Measurements from ENCODE around the gene SAMD4B. TPM values are rescaled to one million over a fixed set of nuclear protein-coding genes. Genes with fewer than 3 reads are reported as not detected.

SAMD4B gene
- total RNA-seq, 2 experiments from 2014 or later, result 59.4 to 60.0 TPM

DNA sequence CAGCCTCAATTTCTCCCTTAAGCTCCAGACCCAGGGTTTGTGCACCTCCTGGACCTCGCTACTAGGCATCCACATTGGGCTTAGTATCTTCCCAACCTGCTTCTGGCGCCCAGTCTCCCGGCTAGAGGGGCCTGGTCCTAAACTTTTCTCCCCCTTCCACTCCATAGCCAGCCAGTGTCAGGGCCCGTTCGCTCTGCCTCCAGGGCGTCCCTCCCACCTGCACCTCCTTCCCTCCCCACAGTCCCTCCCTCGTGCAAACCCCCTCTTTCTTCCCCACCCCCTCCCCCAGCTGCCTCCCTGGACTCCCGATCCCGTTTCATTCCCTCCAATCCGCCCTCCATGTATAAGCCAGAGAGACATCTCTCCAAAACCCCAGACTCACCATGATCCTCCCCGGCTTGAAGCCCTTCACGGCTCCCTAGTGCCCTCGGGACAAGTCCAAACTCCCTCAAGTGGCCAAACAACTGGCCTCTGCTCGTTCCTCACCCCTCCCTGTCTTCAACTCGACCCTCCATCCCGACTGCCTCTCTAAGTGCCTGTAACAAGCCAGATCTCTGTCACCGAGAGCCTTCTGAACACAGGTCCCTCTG lies 997 bp upstream of the SAMD4B start:
- Histone ChIP-seq H3K4me1 (ENCODE audit: insufficient read depth, low read length, poor library complexity, severe bottlenecking) (peaks cover 53% of the 10 kb centered on the region), H3K4me3 (ENCODE audit: low read depth, low read length, poor library complexity, severe bottlenecking) (peak overlapping the region; percentile 95), H3K27ac (ENCODE audit: low read depth, low read length, poor library complexity, severe bottlenecking) (peak overlapping the region; percentile 71), H3K9me3 (ENCODE audit: low read length) (no peaks in the 10 kb centered on the region), H3K4me2 (ENCODE audit: low read length) (peak overlapping the region; percentile 89), H4K20me1 (ENCODE audit: insufficient read depth, low read length) (peaks cover 17% of the 10 kb centered on the region; the same call in 1 of the 2 replicates), H3K36me3 (ENCODE audit: insufficient read depth, low read length) (peaks cover 9% of the 10 kb centered on the region; the same call in 1 of the 2 replicates), H3K9me2 (ENCODE audit: insufficient read depth, low read length) (no peaks in the 10 kb centered on the region), H2AFZ (ENCODE audit: low read length) (peak overlapping the region; percentile 66; the same call in 1 of the 2 replicates), H3K79me2 (ENCODE audit: insufficient read depth, low read depth, low read length) (peaks cover 20% of the 10 kb centered on the region; the same call in 1 of the 2 replicates)
- CTCF ChIA-PET (ENCODE audit: unreplicated experiment), result no interaction called here
- POLR2A ChIA-PET, result no interaction called here
- no TSS peak for BruUV-seq (replicated peaks)
- no peak for TF ChIP-seq EZH2phosphoT487 (IDR thresholded peaks at IDR 0.05; ENCODE audit: borderline replicate concordance, low read depth, low read length)
- TF ChIP-seq, protein P1, sequence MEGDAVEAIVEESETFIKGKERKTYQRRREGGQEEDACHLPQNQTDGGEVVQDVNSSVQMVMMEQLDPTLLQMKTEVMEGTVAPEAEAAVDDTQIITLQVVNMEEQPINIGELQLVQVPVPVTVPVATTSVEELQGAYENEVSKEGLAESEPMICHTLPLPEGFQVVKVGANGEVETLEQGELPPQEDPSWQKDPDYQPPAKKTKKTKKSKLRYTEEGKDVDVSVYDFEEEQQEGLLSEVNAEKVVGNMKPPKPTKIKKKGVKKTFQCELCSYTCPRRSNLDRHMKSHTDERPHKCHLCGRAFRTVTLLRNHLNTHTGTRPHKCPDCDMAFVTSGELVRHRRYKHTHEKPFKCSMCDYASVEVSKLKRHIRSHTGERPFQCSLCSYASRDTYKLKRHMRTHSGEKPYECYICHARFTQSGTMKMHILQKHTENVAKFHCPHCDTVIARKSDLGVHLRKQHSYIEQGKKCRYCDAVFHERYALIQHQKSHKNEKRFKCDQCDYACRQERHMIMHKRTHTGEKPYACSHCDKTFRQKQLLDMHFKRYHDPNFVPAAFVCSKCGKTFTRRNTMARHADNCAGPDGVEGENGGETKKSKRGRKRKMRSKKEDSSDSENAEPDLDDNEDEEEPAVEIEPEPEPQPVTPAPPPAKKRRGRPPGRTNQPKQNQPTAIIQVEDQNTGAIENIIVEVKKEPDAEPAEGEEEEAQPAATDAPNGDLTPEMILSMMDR (conservative IDR thresholded peaks at IDR 0.05; ENCODE audit: low read length), result no peak
- intact Hi-C loops (cut with micrococcal nuclease; ENCODE audit: unreplicated experiment), result no loop called here
- peak; percentile 29 for DNase-seq (ENCODE audit: low spot score)

DNA sequence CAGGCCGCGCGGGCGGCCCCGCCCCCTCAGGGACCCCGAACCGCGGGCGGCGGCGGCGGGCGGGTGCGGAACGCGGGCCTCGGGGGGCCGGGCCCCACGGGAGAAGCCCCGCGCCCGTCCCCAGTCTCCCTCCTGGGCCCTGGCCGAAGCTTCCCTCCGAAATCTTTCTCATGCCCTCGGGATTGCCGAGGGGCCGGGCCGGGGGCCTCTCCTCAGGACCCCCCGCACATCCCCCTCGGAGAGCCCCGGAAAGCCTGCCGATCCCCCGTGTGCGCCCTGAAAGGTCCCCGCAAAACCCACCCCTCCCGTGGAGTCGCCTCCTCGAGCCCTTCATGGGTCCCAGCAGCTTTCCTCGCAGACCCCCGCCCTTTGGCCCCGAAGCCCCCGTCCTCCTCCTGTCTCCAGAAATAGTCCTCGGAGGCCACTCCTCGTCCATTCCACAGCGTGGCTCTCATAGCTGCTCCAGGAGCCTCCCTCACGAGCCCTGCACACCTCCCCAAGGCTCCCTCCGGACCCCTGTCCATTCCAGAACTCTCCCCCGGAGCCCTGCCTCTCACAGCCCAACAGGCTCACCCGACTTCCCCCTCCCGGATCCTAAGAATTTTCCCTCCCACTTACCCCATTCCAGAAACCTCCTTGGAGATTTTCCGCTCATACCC lies 555 bp downstream of the SAMD4B start:
- H3K79me2 ChIP-seq (ENCODE audit: insufficient read depth, low read depth, low read length), result peaks cover 20% of the 10 kb centered on the region; the same call in 1 of the 2 replicates
- peaks cover 19% of the 10 kb centered on the region; the same call in 1 of the 2 replicates for H4K20me1 ChIP-seq (ENCODE audit: insufficient read depth, low read length)
- H3K4me3 ChIP-seq (ENCODE audit: low read depth, low read length, poor library complexity, severe bottlenecking), result peak overlapping the region; percentile 96
- H3K27ac ChIP-seq (ENCODE audit: low read depth, low read length, poor library complexity, severe bottlenecking), result no peak overlapping the region
- no peaks in the 10 kb centered on the region for H3K9me3 ChIP-seq (ENCODE audit: low read length)
- POLR2A ChIA-PET, result interaction anchor here (0.6 to 1.2 kb wide), 4 partner anchors 13 to 195 kb away, joined by 3 to 6 read pairs (median 3); no protein-coding TSS in a partner anchor
- DNase-seq (ENCODE audit: low spot score), result no peak
- H3K9me2 ChIP-seq (ENCODE audit: insufficient read depth, low read length), result no peaks in the 10 kb centered on the region
- intact Hi-C loops (cut with micrococcal nuclease; ENCODE audit: unreplicated experiment), result loop anchor here (1.0 kb wide), 2 partner anchors 49 to 70 kb away; partner anchors contain the start of genes MED29, PAF1 and PLEKHG2
- peak overlapping the region; percentile 99 for H3K4me2 ChIP-seq (ENCODE audit: low read length)
- BruUV-seq (replicated peaks), result no TSS peak
- peaks cover 40% of the 10 kb centered on the region for H3K4me1 ChIP-seq (ENCODE audit: insufficient read depth, low read length, poor library complexity, severe bottlenecking)
- H3K36me3 ChIP-seq (ENCODE audit: insufficient read depth, low read length), result peaks cover 22% of the 10 kb centered on the region; the same call in 1 of the 2 replicates
- no peak overlapping the region for H2AFZ ChIP-seq (ENCODE audit: low read length)
- TF ChIP-seq EZH2phosphoT487 (IDR thresholded peaks at IDR 0.05; ENCODE audit: borderline replicate concordance, low read depth, low read length), result no peak
- TF ChIP-seq, protein P1 (conservative IDR thresholded peaks at IDR 0.05; ENCODE audit: low read length), result no peak
- CTCF ChIA-PET (ENCODE audit: unreplicated experiment), result interaction anchor here (0.6 kb wide), 1 partner anchor 13 kb away, joined by 3 read pairs; no protein-coding TSS in a partner anchor
